Iris pigment epithelial cell (primary cell): Measurements from ENCODE around the gene CAPS2.
A peak's percentile ranks its signal among the peaks of the same experiment; 100 is the strongest.

Source experiments
- DNase-seq: peaks from one replicate; pipeline ENCODE4 v3.0.0-alpha.2; 2011; ENCODE audit warnings: low read depth

CAPS2 gene

DNA sequence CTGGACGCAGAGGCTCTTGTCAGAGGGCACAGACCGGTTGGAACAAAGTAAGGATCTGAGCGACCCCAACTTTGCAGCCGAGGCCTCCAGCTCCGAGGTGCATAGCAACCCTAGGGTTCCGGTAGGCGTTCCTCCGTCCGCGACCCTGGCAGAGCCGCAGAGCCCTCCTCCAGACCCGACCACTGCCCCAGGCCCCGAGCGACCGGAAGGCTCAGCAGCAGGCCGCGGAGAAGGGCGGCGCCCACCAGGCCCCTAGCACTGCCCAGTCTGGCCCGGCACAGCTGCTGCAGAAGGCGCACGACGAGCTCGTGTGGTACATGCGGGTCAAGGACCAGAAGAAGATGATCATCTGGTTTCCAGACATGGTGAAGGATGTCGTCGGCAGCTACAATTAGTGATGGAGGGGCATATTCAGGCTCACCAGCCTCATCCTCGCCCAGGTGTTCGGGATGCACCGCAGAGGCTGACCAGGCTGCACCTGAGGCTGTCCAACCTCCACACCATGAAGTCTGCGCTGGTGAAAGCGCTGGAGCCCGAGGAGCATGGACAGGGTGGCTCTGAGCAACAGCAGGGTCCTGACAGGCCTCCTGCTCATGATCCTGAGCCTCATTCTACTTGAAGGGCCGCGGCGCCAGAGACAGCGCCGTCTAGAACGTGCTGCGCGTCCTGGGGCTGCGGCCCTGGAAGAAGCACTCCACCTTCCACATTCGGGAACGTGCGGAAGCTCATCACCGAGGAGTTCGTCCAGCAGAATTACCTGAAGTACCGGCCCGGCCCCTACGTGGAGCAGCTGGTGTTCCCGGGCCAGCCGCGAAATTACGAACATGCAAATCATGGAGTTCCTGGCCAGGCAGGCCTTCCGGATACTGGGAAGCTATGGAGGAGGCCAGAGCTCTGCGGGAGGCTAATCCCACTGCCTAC is 24.5 kb downstream of the CAPS2 start:
- DNase-seq = no peak

DNA sequence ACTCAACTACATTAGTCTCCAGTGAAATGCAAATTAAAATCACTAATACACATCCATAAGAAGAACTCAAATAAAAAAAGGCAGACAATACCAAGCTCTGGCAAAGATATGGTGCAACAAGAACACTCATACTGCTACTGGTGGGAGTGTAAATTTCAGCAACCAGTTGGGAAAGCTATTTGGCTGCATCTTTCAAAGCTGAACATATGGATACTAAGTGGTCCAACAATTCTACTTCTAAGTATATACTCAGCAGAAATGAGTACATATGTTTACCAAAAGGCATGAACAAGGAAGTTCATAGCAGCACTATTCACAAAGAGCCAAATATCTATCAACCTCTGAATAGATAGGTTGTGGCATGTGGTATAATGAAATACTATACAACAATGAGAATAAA is 27.3 kb downstream of the CAPS2 start:
- DNase-seq = no peak

DNA sequence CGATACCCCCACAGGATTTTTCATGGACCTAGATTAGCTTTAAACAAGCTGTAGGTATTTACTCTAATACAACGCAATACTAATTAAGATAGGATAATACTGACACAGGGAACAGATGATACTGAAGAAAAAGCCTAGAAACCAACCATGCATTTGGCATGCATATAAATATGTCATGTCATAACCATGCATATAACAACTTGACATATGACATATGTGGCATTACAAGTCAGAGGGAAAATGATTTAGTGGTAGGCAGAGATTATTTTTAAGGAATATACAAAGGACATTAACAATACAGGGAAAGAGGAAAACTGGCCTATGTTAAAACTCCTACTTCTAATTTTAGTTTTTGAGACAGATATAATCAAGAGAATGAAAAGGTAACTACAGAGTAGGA is 27.9 kb downstream of the CAPS2 start:
- no peak for DNase-seq

DNA sequence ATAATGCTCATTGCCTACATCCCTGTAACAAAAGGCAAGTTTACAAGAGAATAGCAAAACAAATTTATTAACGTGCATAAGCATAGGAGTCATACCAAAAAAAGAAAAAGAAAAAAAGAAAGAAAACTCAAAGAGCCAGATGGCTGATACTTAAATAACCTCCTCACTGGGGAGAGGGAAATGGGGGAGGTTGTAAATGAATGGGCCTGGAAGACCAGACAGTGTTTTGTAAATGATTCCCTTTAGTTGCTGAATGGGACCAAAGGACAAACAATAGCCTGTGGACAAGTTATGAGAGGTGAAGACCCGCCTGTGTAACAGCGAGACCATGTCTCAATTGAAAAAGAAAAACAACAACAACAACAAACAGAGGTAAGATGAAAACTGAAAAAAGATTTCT is 35.3 kb downstream of the CAPS2 start:
- DNase-seq = no peak

- DNase-seq = no peak
Measured at GRCh38 chr12:75294336-75294735, 35.8 kb downstream of the CAPS2 start.

DNA sequence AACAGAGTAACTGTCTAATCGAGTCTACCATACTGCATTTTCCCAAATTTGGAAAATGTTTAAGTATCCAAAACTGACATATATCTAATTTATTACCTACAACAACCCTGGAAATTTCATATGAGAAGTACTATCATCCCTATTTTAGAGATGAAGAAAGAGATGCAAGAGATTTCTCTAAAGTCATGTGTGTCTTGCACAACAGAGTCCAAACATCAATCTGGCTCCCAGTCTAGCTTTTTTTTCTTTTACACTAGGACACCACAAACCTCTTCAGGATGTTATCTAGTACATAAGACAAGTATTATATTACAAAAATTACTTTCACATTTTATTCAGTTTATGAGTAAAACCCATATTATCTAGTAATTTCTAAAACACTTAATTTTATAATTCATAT is 39.1 kb downstream of the CAPS2 start:
- DNase-seq = no peak

DNA sequence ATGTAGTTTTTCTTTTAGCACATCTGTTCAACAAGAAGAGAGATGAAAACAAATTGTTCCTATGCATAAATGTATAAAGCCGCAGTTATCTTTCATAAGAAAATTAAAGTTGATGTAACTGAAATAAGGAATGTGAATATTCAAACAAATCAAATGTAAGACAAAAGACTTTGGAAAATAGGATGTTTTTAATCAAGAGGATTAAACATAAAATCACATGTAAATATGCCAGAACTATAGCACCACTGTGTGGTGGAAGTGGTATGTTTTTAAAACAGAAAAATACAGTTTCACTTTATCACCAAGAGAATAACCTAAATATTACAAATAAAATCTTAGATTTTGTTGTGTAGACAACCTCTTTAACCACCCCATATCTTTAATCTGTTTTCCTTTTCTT is 40.4 kb downstream of the CAPS2 start:
- peak; percentile 29 for DNase-seq

GRCh38 chr12:75288860-75289259 is 41.3 kb downstream of the CAPS2 start:
- DNase-seq = no peak

- DNase-seq = no peak
Measured at GRCh38 chr12:75275702-75276101, 54.4 kb downstream of the CAPS2 start.

DNA sequence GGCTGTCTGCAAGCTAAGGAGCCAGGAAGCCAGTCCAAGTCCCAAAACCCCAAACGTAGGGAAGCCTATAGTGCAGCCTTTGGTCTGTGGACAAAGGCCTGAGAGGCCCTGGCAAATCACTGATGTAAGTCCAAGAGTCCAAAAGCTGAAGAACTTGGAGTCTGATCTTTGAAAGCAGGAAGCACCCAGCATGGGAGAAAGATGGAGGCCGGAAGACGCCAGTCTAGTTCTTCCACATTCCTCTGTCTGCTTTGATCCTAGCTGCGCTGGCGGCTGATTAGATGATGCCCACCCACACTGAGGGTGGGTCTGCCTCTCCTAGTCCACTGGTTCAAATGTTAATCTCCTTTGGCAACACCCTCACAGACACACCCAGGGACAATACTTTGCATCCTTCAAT is 58.5 kb downstream of the CAPS2 start:
- DNase-seq = no peak

GRCh38 chr12:75270157-75270556 is 60.0 kb downstream of the CAPS2 start:
- DNase-seq = no peak

- DNase-seq = no peak
Measured at GRCh38 chr12:75269209-75269608, 60.9 kb downstream of the CAPS2 start.

DNA sequence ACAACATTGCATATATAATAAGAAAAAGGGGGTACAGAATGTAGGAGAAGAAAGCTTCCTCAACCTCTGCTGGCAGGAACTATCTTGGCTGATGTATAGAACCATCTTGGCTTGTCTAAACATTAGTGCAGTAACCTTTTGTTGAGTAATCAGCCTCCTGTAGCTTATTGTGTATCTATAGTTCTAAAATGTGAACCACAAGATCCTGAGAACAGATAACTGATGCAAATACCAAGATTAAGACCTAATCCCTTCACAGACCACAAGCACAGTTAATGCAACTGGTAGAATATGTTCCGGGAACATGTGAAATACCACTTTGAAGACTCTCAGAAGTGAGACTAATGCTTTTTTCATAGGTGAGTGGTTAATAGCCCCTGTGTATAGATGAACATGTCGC is 69.8 kb downstream of the CAPS2 start:
- DNase-seq = peak; percentile 80

GRCh38 chr12:75259143-75259542 is 71.0 kb downstream of the CAPS2 start:
- no peak for DNase-seq

- no peak for DNase-seq
Measured at GRCh38 chr12:75257510-75257909, 72.6 kb downstream of the CAPS2 start.

GRCh38 chr12:75245108-75245507 is 85.0 kb downstream of the CAPS2 start:
- no peak for DNase-seq

GRCh38 chr12:75239987-75240386 is 90.1 kb downstream of the CAPS2 start:
- no peak for DNase-seq

DNA sequence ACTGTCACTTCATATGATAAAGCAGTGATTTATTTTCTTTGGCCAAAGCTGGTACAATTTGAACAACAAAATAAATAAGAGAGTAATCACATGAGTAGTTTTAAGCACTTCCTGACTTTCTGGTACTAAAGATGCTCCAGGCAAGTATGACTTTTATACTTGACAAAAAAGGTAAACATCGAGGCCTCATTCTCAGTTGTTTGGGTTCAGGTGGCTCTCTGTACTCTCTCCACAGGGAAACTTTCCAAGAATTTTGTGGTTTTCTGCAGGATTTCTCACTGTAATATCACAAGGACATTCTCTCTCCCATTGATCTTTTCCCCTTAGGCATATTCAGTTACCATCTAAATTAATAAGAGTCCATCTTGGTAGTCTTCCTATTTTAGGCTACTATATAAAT is 93.9 kb downstream of the CAPS2 start:
- no peak for DNase-seq

GRCh38 chr12:75227132-75227531 is 103.0 kb downstream of the CAPS2 start:
- no peak for DNase-seq
